Brain pericyte (primary cell): ENCODE results near the gene FNBP1.
"Not testable (repeated sequence)": the region's sequence is repeated elsewhere in the genome, so short reads cannot be mapped to it uniquely, and the experiment has no call there.

Experiments
- DNase-seq: peaks from one replicate; pipeline ENCODE4 v3.0.0-alpha.2; 2012; ENCODE audit warnings: low read depth, low spot score

FNBP1 gene

DNA sequence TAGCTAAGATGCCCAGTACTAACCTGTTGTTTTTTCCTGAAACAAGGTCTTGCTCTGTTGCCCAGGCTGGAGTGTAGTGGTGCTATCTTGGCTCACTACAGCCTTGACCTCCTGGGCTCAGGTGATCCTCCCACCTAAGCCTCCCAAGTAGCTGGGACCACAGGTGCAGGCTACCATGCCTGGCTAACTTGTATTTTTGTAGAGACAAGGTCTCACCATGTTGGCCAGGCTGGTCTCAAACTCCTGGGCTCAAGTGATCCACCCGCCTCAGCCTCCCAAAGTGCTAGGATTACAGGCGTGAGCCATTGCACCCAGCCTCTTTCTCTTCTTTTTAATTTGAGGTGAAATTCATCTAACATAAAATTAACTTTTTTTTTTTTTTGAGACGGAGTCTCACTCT, 21.1 kb downstream of the FNBP1 start:
- not testable (repeated sequence) for DNase-seq

DNA sequence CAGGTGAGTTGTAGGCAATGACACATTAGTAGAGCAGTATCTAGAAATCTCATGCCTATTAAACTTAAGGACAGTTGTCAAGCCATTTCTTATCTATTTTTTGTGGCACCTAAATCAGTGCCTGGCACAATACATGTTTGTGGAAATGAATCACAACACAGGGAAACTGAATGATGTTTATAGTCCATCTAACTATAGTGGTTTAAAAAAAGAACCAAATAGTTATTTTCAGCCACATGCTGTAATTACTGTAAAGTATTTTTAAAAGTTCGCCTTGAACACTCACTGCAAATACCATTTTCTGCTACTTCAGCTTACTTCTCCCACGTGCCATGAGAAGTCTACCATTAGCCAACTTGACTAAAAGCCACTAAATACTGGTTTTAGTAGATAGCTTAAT, 21.9 kb downstream of the FNBP1 start:
- DNase-seq: no peak

DNA sequence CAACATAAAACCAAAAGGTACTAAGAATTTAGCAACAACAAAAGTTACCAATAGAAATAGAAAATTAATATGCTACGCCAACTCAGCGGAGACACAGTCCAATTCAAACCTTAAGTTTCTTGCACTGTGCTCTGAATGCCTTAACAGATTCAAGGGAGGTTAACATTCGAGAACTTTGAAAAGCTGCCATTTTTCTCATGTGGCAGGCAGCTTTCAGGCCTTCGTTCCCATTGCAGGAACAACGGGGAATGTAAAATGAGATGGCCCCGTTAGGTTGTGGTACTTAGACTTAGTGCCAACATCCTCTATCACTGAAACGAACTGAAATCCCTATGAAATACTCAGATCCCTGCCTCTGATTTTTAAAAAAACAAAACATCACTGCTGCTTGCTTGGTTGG, 22.4 kb downstream of the FNBP1 start:
- DNase-seq: no peak

DNA sequence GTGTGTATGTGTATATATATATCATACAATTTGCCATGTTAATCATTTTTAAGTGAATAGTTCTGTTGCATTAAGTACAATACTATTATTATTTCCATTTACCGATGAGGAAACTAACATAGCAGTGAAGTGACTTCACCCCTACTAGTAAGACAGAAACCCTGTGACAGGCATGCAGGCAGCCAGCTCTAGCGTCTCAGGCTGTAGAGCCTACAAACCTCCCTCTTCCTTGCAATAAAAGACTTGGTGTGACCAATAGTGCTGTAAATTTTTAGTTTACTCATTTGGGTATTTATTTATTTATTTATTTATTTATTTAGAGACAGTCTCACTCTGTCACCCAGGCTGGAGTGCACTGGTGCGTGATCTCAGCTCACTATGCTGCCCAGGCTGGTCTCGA, 24.7 kb downstream of the FNBP1 start:
- no peak for DNase-seq

DNA sequence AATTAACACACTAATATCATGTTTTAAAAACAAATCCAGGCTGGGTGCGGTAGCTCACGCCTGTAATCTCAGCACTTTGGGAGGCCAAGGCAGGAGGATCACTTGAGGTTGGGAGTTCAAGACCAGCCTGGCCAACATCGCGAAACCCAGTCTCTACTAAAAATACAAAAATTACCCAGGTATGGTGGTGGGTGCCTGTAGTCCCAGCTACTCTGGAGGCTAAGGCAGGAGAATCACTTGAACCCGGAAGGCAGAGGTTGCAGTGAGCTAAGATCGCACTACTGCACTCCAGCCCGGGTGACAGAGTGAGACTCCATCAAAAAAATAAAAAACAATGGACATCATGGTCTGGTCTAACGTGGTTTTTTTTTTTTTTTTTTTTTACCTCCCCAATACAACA, 25.5 kb downstream of the FNBP1 start:
- not testable (repeated sequence) for DNase-seq

DNA sequence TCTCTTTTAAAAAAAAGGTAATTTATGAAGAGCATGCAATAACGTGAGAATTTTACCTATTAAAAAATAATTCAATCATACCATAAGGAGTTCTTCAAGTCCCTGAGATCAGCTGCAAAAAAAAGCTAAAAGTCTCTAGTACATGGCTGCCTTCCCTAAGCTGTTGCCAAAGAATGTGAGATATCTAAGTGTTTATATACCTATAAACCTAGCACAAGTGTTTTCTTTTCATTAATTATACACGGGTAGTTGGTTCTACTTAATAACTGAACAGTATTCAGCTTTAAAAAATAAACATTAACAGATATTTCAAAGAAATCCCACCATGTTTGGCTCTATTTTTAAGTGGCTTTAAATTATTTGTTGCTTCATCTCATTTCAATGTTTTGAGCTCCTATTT, 25.9 kb downstream of the FNBP1 start:
- no peak for DNase-seq

DNA sequence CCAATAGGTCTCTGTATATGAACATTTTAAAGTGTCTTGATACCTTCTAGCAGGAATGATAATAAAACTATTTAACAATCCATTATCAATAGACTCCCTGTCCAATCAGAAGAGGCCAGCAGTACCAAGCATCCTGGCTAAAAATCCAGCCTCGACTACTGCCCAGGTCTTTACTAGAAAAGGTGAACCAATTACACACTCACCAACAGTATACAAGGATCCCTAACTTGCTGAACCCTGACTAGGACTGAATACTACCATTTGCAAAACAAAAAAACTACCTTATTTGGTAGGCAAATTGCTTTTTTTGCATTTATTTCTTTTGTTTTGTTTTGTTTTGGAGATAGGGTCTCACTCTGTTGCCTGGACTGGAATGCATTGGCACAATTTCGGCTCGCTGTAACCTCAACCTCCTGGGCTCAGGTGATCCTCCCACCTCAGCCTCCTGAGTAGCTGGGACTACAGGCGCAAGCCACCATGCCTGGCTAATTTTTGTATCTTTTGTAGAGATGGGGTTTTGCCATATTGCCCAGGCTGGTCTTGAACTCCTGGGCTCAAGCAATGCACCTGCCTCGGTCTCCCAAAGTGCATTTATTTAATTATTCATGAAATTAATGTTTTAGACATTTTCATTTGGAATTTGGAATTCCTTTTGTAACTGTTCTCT, 27.5 kb downstream of the FNBP1 start:
- no peak for DNase-seq

DNA sequence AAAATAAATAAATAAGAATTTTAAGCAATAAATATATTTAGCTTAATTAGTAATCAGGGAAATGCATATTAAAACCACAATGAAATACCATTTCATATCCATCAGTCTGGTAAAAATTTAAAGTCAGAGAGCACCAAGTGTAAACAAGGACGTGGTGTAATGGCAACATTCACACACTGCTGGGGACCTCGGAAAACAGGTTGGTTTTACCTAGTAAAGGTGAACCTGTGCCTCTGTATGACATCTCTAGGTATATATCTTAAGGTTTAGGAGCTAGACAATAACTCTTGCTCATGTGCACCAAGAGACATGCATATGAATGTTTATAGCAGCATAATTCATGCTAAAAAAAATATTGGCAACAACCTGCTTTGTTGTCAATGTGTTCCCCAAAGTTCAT, 29.7 kb downstream of the FNBP1 start:
- DNase-seq: no peak

DNA sequence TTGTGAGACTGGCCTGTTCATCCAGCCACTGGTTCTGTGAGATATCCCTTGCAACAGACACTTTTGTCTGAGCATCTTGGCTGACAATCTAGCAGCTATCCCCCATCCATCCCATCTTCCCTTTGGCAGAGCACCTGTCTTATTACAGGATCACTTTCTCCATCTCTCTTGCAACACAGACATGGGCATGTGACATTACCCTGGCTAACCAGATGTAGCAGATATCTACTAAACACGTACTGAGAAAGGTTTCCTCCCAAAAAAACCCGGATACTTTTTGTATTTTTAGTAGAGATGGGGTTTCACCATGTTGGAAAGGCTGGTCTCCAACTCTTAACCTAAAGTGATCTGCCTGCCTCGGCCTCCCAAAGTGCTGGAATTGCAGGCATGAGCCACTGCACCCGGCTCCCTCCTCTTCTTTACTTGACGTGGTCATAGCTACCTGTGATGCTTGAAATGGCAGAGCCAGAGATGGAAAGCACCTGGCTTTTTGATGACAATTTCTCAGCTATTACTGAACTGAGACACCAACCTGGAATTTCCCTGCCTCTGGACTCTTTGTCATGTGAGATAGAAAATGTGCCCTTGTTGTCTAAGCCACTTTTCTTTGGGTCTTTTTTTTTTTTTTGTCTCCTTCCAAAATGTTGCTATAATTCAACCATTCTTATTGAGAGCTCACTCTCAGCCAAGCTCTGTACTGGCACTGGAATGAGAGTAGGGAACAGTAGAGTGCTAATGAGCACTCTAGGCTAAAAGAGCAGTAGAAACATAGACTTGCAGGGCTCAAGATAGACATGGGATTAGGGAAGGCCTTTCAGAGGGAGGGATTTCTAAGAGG, 32.6 kb downstream of the FNBP1 start:
- no peak for DNase-seq

DNA sequence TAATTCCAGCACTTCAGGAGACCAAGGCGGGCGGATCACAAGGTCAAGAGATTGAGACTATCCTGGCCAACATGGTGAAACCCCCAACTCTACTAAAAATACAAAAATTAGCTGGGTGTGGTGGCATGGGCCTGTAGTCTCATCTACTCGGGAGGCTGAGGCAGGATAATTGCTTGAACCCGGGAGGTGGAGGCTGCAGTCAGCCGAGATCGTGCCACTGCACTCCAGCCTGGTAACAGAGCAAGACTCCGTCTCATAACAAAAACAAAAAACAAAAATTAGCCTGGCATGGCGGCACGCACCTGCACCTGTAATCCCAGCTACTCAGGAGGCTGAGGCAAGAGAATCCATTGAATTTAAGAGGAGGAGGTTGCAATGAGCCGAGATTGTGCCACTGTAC, 33.4 kb downstream of the FNBP1 start:
- DNase-seq: not testable (repeated sequence)

DNA sequence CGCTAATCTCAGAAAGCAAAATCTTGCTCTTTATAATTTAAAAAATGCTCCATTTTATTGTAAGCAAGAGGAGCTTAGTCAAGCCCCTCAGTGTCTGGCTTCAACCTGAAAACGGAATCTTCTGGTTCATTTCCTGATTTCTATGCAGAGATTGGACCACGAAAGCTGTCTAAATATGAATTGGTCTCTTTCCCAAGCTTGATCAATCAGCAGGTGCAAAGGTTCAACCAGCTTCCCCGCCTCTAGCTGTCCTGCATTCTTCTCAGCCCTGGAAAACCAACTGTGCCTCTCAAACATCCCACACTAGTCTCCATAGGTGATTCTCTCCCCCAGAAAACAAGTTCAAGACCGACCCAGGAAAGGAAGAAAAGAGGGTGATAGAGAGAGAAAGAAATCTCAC, 34.5 kb downstream of the FNBP1 start:
- DNase-seq: no peak

DNA sequence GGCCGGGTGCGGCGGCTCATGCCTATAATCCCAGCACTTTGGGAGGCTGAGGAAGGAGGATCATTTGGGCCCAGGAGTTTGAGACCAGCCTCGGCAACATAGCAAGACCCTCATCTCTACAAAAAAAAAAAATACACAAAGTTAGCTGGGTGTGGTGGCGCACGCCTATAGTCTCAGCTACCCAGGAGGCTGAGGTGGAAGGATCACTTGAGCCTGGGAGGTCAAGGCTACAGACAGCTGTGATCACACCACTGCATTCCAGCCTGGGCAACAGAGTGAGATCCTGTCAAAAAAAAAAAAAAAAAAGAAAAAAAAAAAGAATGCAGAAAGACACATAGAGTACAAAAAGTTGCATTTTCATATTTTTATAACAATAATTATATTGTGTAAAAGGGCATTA, 36.0 kb downstream of the FNBP1 start:
- DNase-seq: not testable (repeated sequence)

DNA sequence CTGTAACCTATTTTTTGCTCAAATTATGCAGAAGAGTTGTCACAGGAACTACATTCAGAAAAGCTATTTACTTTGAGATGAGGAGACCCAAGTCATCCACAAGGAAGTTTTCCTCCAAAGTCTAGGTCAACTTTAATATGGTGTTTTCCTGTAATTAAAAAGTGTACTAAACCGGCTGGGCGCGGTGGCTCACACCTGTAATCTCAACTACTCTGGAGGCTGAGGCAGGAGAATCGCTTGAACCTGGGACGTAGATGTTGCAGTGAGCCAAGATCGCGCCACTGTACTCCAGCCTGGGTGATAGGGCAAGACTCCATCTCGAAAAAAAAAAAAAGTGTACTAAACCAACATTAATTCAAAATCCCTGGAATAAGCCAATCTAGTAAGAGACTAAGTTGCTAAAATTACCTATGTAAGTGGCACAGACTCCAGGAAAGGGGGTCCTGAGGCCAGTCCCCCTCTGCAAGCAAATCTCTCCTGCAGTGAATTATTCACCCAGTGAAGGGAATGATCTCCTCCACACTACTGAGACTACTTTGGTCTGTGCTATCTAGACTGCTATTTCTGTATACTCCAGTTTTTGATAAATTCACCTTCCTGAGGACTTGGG, 38.9 kb downstream of the FNBP1 start:
- DNase-seq: no peak

DNA sequence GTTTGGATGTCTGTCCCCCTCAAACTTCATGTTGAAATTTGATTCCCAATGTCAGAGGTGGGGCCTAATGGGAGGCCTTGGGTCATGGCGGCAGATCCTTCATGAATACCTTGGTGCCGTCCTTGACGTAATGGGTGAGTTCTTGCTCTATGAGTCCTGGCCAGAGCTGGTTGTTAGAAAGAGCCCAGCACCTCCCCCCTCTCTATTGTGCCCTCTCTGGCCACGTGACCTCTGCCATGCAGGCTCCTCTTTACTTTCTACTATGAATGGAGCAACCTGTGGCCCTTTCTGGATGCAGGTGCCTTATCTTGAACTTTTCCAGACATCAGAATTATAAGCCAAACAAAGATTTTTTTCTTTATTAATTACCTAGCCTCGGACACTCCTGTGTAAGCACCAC, 40.7 kb downstream of the FNBP1 start:
- no peak for DNase-seq

DNA sequence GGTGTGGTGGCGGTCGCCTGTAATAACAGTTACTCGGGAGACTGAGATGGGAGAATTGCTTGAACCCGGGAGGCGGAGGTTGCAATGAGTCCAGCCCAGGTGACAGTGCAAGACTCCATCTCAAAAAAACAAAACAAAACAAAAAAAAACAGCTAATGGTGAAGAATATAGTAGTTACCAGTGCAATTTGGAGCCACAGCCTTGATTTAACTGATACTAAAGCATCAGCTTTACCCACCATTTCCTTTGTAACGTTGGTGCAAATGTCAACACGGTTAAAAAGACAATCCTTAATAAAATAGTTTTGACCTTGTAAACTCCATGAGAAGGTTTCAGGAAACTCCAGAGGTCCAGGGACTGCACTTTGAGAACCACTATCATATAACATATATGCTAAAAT, 41.8 kb downstream of the FNBP1 start:
- DNase-seq: no peak

DNA sequence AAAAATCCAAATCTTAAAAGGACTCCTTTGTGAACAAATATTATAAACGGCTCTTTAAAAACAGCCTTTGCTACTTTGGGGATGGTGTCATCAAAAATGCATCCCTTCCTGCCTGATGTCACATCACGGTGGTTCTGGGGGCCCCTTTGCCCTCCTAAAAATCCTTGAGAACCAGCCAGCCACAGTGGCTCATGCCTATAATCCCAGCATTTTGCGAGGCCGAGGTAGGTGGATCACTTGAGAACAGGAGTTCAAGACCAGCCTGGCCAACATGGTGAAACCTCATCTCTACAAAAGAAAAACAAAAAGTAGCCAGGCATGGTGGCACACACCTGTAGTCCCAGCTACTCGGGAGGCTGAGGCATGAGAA, 43.9 kb downstream of the FNBP1 start:
- no peak for DNase-seq

DNA sequence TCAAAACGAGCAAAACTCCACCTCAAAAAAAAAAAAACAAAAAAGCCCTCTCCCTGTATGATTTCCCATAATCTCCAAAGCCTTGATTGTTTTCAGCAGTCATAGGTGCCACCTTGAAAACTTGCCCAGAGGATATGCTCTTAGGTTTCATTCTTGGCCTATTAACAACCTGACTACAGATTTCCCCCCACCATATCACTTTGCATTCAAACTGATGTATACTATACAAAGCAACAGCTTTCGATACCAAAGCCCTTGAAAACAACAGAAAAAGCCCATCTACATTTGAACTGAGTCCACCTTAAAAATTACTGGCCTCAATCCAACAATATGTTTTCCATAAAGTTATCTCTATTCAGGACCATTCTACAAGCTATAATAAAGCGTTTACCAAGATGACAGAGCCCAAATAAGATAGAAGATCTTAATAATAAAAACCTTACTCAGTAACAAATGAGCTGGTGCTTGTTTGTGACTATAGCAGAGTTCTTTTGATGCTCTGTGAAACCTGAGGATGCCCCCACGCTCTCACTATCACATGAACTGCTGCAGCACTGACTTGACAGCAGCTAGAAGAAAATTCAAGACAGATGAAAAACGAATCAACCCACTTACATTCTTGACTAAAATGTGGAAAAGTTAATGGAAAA, 44.4 kb downstream of the FNBP1 start:
- no peak for DNase-seq

DNA sequence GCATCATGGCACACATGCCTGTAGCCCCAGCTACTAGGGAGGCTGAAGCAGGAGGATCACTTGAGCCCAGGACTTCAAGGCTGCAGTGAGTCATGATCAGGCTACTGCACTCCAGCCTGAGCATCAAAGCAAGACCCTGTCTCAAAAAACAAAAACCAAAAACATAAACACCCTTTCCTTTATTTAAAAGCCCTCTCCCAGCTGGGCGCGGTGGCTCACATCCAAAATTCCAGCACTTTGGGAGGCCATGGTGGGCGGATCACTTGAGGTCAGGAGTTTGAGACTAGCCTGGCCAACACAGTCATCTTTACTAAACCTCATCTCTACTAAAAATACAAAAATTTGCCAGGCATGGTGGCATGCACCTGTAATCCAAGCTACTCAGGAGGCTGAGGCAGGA, 45.3 kb downstream of the FNBP1 start:
- DNase-seq: not testable (repeated sequence)

DNA sequence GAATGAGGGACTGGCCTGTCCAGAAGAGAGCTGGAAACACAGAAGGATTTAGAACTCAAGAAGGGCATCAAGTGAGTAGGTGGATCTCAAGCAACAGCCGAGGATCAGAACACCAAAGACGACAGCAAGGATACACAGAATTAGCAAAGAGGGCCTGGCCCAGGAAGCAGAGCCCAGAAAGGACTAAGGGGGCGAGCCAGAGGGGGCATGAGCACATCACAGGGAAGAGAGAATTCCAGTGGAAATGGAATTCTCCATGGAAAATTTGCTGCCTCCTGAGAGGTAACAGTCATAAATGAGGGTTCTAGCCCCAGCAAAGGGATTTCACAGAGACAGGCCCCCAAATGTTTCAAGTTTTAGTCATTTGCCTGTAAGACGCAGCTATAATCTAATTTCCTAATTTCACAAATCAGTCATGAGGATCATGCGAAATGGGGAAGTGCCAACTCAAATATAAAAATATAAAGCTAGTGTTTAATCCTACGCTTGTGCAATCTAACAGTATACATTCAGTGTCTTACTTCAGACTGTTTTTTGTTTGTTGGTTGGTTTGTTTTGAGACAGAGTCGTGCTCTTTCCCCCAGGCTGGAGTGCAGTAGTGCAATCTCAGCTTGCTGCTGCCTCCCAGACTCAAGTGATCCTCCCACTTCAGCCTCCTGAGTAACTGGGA, 46.7 kb downstream of the FNBP1 start:
- DNase-seq: no peak

DNA sequence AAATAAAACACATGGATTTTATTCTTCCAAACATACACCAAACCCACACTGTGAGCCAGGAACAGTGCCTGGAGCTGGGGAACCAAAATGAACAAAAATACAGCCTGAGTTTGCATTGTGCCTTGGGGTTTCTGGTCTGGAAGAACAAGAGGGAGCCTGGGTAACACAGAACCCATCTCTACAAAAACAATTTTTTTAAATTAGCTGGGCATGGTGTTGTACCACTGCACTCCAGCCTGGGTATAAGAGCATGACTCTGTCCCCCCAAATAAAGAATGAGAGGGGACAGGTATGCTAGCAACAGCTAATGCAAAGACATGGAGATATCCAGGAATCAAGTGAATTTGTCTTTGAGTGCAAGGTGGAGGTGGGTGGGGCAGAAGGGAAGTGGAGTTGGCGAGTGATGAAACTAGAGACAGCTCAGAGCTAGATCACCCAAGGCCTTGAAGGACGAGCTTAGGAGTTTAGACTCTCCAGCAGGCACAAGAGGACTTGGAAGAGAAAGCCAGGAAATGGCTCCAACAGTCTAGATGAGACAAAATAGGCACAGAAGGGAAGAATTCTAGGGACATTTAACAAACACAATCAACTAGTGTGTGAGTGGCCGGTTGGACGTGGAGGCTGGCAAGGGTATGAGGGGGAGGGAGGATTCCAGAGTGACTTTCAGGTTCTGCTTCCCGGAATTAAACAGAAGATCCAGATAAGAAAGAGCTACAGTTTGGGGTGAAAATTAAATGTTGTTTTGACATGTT, 47.4 kb downstream of the FNBP1 start:
- no peak for DNase-seq

DNA sequence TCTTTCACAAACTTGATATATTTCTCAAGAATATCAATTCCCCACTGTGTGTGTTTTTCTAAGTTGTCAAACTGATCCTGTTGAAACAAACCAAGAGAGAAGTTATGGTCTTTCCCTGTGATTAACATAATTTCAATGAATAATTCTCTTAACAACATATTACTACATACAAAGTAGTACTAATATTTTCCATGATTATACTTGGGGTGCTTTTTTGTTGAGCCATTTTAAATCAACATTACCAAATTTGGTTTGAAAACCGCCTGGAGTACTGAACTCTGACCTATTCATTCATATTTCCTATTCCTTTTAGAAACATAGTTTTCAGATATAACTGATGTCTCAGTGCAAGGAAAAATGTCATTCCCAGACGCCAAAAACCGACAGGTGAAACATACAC, 48.1 kb downstream of the FNBP1 start:
- no peak for DNase-seq
